Measurements from ENCODE around the gene CDCP2.

Gene CDCP2

GRCh38 chr1:54118704-54119103 lies 34.1 kb downstream of the CDCP2 start:
- ChIA-PET CTCF (interaction anchor here (0.8 to 1.4 kb wide), 4 partner anchors 11 to 366 kb away, joined by 3 to 5 read pairs (median 4); no protein-coding TSS in a partner anchor), POLR2A (no interaction called here)
- Histone ChIP-seq H3K4me3 (ENCODE audit: control insufficient read depth in 1 of 7, extremely low read depth in 1 of 7, insufficient read depth in 4 of 7, low read depth in 2 of 7, low read length in 6 of 7) (no peak overlapping the region), H3K9me3 (ENCODE audit: control extremely low read depth in 1 of 5, control insufficient read depth in 4 of 5, insufficient read depth in 2 of 5, low read depth in 1 of 5, low read length in 4 of 5) (no peaks in the 10 kb centered on the region), H3K27me3 (replicated peaks in 2 of 5; ENCODE audit: control insufficient read depth in 4 of 5, insufficient read depth in 5 of 5, low read length in 4 of 5) (no peaks in the 10 kb centered on the region), H3K36me3 (ENCODE audit: control insufficient read depth in 4 of 4, insufficient read depth in 4 of 4, low read length in 3 of 4) (no peaks in the 10 kb centered on the region), H3K4me1 (ENCODE audit: control extremely low read depth in 1 of 4, control insufficient read depth in 4 of 4, insufficient read depth in 4 of 4, low read length in 3 of 4) (peaks cover 0 to 17% (median 12%) of the 10 kb centered on the region in 4 experiments), H3K27ac (ENCODE audit: insufficient read depth in 1 of 2, low read depth in 1 of 2, low read length in 2 of 2, poor library complexity in 1 of 2, severe bottlenecking in 2 of 2) (no peak overlapping the region)
- 95% methylated on average over 7 of the region's 8 CpGs for WGBS (ENCODE audit: insufficient coverage)
- no peak for DNase-seq

- H3K27ac ChIP-seq (ENCODE audit: insufficient read depth in 1 of 2, low read depth in 1 of 2, low read length in 2 of 2, poor library complexity in 1 of 2, severe bottlenecking in 2 of 2), result no peak overlapping the region
- POLR2A ChIA-PET, result no interaction called here
- H3K9me3 ChIP-seq (ENCODE audit: control extremely low read depth in 1 of 5, control insufficient read depth in 4 of 5, insufficient read depth in 2 of 5, low read depth in 1 of 5, low read length in 4 of 5), result no peaks in the 10 kb centered on the region
- no peaks in the 10 kb centered on the region for H3K36me3 ChIP-seq (ENCODE audit: control insufficient read depth in 4 of 4, insufficient read depth in 4 of 4, low read length in 3 of 4)
- H3K4me1 ChIP-seq (ENCODE audit: control extremely low read depth in 1 of 4, control insufficient read depth in 4 of 4, insufficient read depth in 4 of 4, low read length in 3 of 4), result peaks cover 0 to 17% (median 12%) of the 10 kb centered on the region in 4 experiments
- CTCF ChIA-PET, result interaction anchor here (0.8 to 1.4 kb wide), 5 partner anchors 11 to 37 kb away, joined by 3 to 4 read pairs (median 3); no protein-coding TSS in a partner anchor
- 95% methylated on average over 10 of the region's 11 CpGs for WGBS (ENCODE audit: insufficient coverage)
- H3K27me3 ChIP-seq (replicated peaks in 2 of 5; ENCODE audit: control insufficient read depth in 4 of 5, insufficient read depth in 5 of 5, low read length in 4 of 5), result no peaks in the 10 kb centered on the region
- no peak overlapping the region for H3K4me3 ChIP-seq (ENCODE audit: control insufficient read depth in 1 of 7, extremely low read depth in 1 of 7, insufficient read depth in 4 of 7, low read depth in 2 of 7, low read length in 6 of 7)
- no peak for DNase-seq
Observed at GRCh38 chr1:54117815-54118563, 34.8 kb downstream of the CDCP2 start.

GRCh38 chr1:54115520-54115919 lies 37.3 kb downstream of the CDCP2 start:
- 86% methylated on average over 3 of the region's 3 CpGs for WGBS (ENCODE audit: insufficient coverage)
- POLR2A ChIA-PET, result no interaction called here

GRCh38 chr1:54114955-54115354 lies 37.8 kb downstream of the CDCP2 start:
- no peaks in the 10 kb centered on the region for H3K9me3 ChIP-seq (ENCODE audit: control extremely low read depth in 1 of 5, control insufficient read depth in 4 of 5, insufficient read depth in 2 of 5, low read depth in 1 of 5, low read length in 4 of 5)
- WGBS (ENCODE audit: insufficient coverage), result 95% methylated on average over 6 of the region's 6 CpGs
- H3K4me3 ChIP-seq (ENCODE audit: control insufficient read depth in 1 of 7, extremely low read depth in 1 of 7, insufficient read depth in 4 of 7, low read depth in 2 of 7, low read length in 6 of 7), result no peak overlapping the region
- peaks cover 0 to 4% (median 0%) of the 10 kb centered on the region in 4 experiments for H3K4me1 ChIP-seq (ENCODE audit: control extremely low read depth in 1 of 4, control insufficient read depth in 4 of 4, insufficient read depth in 4 of 4, low read length in 3 of 4)
- H3K36me3 ChIP-seq (ENCODE audit: control insufficient read depth in 4 of 4, insufficient read depth in 4 of 4, low read length in 3 of 4), result no peaks in the 10 kb centered on the region
- no peak overlapping the region for H3K27ac ChIP-seq (ENCODE audit: insufficient read depth in 1 of 2, low read depth in 1 of 2, low read length in 2 of 2, poor library complexity in 1 of 2, severe bottlenecking in 2 of 2)
- CTCF ChIA-PET, result interaction anchor here (1.4 to 2.6 kb wide), 4 partner anchors 10 to 44 kb away, joined by 3 to 14 read pairs (median 9); no protein-coding TSS in a partner anchor
- no peak for DNase-seq
- H3K27me3 ChIP-seq (replicated peaks in 2 of 5; ENCODE audit: control insufficient read depth in 4 of 5, insufficient read depth in 5 of 5, low read length in 4 of 5), result no peaks in the 10 kb centered on the region
- POLR2A ChIA-PET, result interaction anchor here (1.0 kb wide), 1 partner anchor 10 kb away, joined by 3 read pairs; no protein-coding TSS in a partner anchor

More at GRCh38 chr1:54115520-54115919, 37.3 kb downstream of the CDCP2 start:
- Histone ChIP-seq H3K27ac (ENCODE audit: insufficient read depth in 1 of 2, low read depth in 1 of 2, low read length in 2 of 2, poor library complexity in 1 of 2, severe bottlenecking in 2 of 2) (no peak overlapping the region), H3K36me3 (ENCODE audit: control insufficient read depth in 4 of 4, insufficient read depth in 4 of 4, low read length in 3 of 4) (no peaks in the 10 kb centered on the region), H3K4me1 (ENCODE audit: control extremely low read depth in 1 of 4, control insufficient read depth in 4 of 4, insufficient read depth in 4 of 4, low read length in 3 of 4) (peaks cover 0 to 4% (median 0%) of the 10 kb centered on the region in 4 experiments), H3K27me3 (replicated peaks in 2 of 5; ENCODE audit: control insufficient read depth in 4 of 5, insufficient read depth in 5 of 5, low read length in 4 of 5) (no peaks in the 10 kb centered on the region), H3K4me3 (ENCODE audit: control insufficient read depth in 1 of 7, extremely low read depth in 1 of 7, insufficient read depth in 4 of 7, low read depth in 2 of 7, low read length in 6 of 7) (no peak overlapping the region), H3K9me3 (ENCODE audit: control extremely low read depth in 1 of 5, control insufficient read depth in 4 of 5, insufficient read depth in 2 of 5, low read depth in 1 of 5, low read length in 4 of 5) (no peaks in the 10 kb centered on the region)
- CTCF ChIA-PET, result interaction anchor here (1.4 to 2.6 kb wide), 4 partner anchors 9 to 44 kb away, joined by 3 to 14 read pairs (median 9); no protein-coding TSS in a partner anchor
- DNase-seq, result no peak

GRCh38 chr1:54114001-54114400 lies 38.8 kb downstream of the CDCP2 start:
- no peaks in the 10 kb centered on the region for H3K36me3 ChIP-seq (ENCODE audit: control insufficient read depth in 4 of 4, insufficient read depth in 4 of 4, low read length in 3 of 4)
- peaks cover 0 to 4% (median 0%) of the 10 kb centered on the region in 4 experiments for H3K4me1 ChIP-seq (ENCODE audit: control extremely low read depth in 1 of 4, control insufficient read depth in 4 of 4, insufficient read depth in 4 of 4, low read length in 3 of 4)
- CTCF ChIA-PET, result interaction anchor here (1.4 to 2.6 kb wide), 5 partner anchors 11 to 65 kb away, joined by 3 to 14 read pairs (median 4); no protein-coding TSS in a partner anchor
- 86% methylated on average over 3 of the region's 4 CpGs for WGBS (ENCODE audit: insufficient coverage)
- no peak for DNase-seq
- H3K9me3 ChIP-seq (ENCODE audit: control extremely low read depth in 1 of 5, control insufficient read depth in 4 of 5, insufficient read depth in 2 of 5, low read depth in 1 of 5, low read length in 4 of 5), result no peaks in the 10 kb centered on the region
- POLR2A ChIA-PET, result no interaction called here
- no peak overlapping the region for H3K27ac ChIP-seq (ENCODE audit: insufficient read depth in 1 of 2, low read depth in 1 of 2, low read length in 2 of 2, poor library complexity in 1 of 2, severe bottlenecking in 2 of 2)
- no peaks in the 10 kb centered on the region for H3K27me3 ChIP-seq (replicated peaks in 2 of 5; ENCODE audit: control insufficient read depth in 4 of 5, insufficient read depth in 5 of 5, low read length in 4 of 5)
- H3K4me3 ChIP-seq (ENCODE audit: control insufficient read depth in 1 of 7, extremely low read depth in 1 of 7, insufficient read depth in 4 of 7, low read depth in 2 of 7, low read length in 6 of 7), result no peak overlapping the region

DNA sequence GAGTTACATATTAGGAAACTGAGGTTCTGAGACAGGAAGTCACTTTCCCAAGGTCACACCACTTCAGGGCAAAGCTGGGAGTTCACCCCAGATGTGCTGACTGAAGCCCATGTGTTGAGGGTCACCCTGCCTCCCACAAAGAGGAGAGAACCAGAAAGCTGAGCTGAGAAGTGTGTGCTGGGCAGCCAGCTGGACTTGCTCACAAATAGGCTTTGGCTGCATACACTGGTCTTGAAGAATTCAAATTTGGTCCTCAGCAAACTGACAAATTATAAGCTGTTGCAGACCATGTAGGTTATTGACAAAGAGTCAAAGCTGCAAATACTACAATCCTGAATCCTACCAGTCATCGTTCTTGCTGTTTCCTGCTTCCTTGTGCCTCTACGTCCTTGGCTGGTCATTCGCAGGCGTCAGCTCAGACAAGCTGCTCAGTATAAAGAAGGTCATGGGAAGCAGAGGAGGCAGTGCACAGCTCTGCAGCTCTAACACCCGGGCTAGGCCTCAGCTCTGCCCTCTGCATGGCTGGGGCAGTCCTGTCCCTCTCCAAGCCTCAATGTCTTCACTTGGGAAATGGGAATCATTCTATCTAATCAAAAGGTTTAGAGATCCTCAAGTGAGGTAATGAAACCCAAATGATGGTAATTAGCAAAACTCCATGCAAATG lies 40.0 kb downstream of the CDCP2 start:
- no peak for DNase-seq
- Histone ChIP-seq H3K4me1 (ENCODE audit: control extremely low read depth in 1 of 4, control insufficient read depth in 4 of 4, insufficient read depth in 4 of 4, low read length in 3 of 4) (peaks cover 0 to 4% (median 0%) of the 10 kb centered on the region in 4 experiments), H3K4me3 (ENCODE audit: control insufficient read depth in 1 of 7, extremely low read depth in 1 of 7, insufficient read depth in 4 of 7, low read depth in 2 of 7, low read length in 6 of 7) (no peak overlapping the region), H3K36me3 (ENCODE audit: control insufficient read depth in 4 of 4, insufficient read depth in 4 of 4, low read length in 3 of 4) (no peaks in the 10 kb centered on the region), H3K9me3 (ENCODE audit: control extremely low read depth in 1 of 5, control insufficient read depth in 4 of 5, insufficient read depth in 2 of 5, low read depth in 1 of 5, low read length in 4 of 5) (no peaks in the 10 kb centered on the region), H3K27me3 (replicated peaks in 2 of 5; ENCODE audit: control insufficient read depth in 4 of 5, insufficient read depth in 5 of 5, low read length in 4 of 5) (no peaks in the 10 kb centered on the region), H3K27ac (ENCODE audit: insufficient read depth in 1 of 2, low read depth in 1 of 2, low read length in 2 of 2, poor library complexity in 1 of 2, severe bottlenecking in 2 of 2) (no peak overlapping the region)
- 88% methylated on average over 4 of the region's 5 CpGs for WGBS (ENCODE audit: insufficient coverage)
- ChIA-PET POLR2A (no interaction called here), CTCF (interaction anchor here (0.9 to 1.4 kb wide), 4 partner anchors 10 to 66 kb away, joined by 3 to 4 read pairs (median 3); no protein-coding TSS in a partner anchor)

Data from common myeloid progenitor, CD34-positive (primary cell).